ENCODE data around the gene HLA-DPA1.

GRCh38 chr6:33088931-33089620, 15.6 kb upstream of the HLA-DPA1 start:
- TF ChIP-seq CTCF (IDR thresholded peaks at IDR 0.05) (no peak), POLR2A (IDR thresholded peaks at IDR 0.05) (no peak)
